Activated CD4-positive, alpha-beta T cell treated with anti-CD3 and anti-CD28 coated beads, Interleukin-2, amount 50 U/mL, for 4 hours (primary cell): ENCODE measurements around the gene PARK7.
"Not testable (repeated sequence)": the region's sequence is repeated elsewhere in the genome, so short reads cannot be mapped to it uniquely, and the experiment has no call there.

ENCODE experiments used
- DNase-seq, 2 experiments: peaks; one replicate each; pipeline ENCODE4 v3.0.0-alpha.2; 2020

Gene PARK7

DNA sequence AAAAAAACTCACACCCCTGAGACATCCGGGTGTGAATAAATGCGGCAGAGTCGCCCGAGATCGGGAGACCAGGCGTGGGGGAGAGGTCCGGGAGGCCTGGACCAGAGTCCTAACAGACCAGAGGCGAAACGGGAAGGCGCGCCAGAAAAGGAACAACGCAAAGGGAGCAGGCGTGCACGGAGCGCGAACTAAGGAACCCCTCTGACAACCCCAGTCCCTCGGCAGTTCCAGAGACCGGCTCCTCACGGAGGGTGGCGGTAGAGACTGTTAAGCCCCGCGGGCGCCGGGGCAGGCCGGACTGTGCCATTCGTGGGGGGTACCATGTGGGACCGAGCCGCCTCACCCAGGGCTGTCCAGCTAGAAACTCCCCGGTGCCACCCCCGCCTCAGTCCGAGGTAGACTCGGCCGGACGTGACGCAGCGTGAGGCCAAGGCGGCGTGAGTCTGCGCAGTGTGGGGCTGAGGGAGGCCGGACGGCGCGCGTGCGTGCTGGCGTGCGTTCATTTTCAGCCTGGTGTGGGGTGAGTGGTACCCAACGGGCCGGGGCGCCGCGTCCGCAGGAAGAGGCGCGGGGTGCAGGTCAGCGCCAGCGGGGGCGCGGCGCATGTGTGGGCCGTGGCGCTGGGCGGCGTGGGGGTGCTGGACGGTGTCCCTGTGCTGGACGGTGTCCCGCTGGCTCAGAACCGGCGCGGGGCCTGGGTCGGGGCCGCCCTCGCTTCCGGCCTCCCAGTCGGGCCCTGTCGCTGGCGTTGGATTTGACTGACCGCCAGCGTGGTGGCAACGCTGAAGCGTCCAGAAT lies at the start of gene PARK7:
Gene PARK7, plus strand, starts transcription at position 496 of the 798 bp plus-strand sequence. CDS start 1,075 bp downstream, outside the sequence.
- peak; percentile 100 for DNase-seq

DNA sequence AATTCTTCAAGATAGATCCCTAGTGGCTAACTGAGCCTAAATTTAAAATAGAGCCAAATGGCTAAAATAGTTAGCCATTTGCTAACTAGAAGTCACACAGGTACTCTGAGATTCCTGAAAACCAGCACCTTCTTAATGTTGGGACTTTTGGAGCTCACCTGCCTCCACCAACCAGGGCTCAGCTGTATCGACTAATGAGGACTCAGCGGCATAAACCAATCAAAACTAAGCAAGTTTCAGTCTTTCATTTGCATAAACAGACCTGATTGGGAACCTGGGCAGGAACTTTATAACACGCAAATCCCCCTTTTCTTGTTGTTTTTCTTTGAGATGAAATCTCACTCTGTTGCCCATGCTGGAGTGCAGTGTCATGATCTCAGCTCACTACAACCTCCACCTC lies 49.4 kb upstream of the PARK7 start:
- no peak for DNase-seq

DNA sequence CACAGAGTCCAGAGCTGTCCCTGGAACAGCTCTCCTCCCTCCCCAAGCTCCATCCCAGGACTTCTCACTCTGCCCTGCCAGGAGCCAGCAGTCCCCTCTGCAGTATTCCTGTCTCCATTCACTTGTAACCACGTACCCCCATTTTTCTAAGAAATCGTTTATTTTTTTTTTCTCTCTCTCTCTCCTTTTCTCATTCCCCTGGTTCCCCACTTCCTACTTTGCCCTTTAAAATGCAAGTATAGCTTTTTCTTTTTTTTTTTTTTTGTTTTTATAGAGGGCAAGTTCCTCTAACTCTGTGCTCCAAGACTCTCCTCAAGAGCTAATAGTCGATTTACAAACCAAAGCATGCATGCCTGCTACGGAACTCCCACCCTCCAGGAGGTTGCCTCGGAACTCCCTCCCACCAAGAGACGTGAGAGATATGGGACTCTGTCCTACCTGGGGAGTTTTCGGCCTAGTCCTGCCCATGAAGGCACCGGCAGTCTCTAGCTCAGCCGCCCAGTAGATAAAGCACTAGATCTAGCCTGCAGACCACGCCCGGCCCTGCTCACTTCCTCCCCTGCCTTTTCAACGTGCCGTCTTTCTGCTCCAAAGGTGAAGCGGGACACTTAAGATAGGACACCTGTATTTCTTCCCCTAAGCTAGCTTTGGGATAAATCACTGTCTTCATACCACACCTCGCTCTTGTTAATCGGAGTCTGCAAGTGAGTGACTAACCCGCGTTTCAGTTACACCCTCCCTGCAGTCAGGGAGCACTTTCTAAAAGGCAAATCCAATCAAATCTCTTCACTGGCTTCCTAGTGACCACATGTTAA lies 48.6 kb upstream of the PARK7 start:
- DNase-seq = peak; percentile 9 to 27

DNA sequence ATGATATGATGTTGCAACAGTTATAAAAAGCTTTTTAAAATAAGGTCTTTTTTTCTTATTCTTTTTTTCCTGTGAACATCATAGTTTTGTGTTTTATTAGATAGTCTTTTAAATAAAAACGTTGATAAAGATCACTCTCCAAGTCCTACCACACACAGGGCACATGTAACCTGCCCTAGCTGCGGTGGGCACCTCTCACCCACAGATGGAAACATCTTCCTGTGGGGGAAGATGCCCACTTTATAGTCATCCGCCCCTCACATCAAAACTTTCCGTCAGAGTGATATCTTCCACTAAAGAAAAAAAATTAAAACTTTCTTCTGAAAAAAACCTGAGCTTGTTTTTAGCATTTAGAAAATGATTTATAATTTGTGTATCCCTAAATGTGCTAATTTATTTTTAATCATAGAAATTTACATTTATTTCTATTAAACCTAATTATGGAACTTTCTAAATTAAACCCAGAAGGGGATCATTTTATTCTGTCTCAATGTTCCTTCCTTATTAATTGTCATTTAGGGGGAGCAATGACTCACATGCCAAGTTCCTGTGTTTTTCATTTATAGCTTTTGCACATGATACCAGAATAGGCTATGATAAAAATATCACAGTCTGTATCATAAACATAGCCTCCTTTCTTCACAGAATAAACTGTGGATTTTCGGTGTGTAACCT lies 45.5 kb upstream of the PARK7 start:
- DNase-seq = peak; percentile 46 to 55

DNA sequence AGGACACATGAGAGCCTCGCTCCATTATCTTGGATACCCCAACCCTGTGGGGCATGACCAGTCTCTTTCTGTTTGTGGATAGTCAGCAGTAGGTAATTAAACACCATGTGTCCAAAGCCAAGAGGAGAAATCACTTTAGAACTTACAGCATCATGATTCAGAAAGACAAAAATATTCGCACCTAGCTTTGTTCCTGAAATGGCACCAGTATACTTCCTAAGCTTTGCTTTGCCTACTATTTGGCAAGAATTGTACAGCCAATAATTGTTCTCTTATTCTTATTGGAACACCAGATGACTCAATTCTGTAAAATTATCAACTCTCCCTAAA lies 45.0 kb upstream of the PARK7 start:
- no peak for DNase-seq

DNA sequence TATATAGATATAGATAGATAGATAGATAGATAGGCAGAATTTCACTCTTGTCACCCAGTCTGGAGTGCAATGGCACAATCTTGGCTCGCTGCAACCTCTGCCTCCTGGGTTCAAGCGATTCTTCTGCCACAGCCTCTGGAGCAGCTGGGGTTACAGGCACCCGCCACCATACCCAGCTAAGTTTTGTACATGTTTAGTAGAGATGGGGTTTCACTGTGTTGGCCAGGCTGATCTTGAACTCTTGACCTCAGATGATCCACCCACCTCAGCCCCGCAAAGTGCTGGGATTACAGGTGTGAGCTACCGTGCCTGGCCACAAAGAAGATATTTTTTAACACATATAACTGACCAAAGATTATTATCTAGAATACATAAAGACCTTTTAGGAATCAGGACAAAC lies 43.5 kb upstream of the PARK7 start:
- DNase-seq = not testable (repeated sequence)

- no peak for DNase-seq
These were observed 41.6 kb upstream of the PARK7 start for GRCh38 chr1:7919880-7920279.

GRCh38 chr1:7921796-7922195 lies 39.7 kb upstream of the PARK7 start:
- no peak for DNase-seq

DNA sequence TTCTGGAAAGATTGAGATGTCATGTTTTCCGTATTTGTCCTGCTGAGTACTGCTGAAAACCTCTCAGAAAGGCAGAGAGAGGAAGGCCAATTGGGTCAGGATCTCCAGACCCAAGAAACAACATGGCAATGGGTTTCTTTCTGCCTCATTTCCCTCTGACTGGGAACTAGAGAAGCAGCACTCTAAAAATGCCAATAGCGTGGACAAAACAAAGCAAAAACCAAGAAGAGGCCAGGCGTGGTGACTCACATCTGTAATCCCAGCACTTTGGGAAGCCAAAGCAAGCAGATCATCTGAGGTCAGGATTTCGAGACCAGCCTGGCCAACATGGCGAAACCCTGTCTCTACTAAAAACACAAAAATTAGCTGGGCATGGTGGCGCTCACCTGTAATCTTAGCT lies 39.2 kb upstream of the PARK7 start:
- no peak for DNase-seq

- DNase-seq = not testable (repeated sequence)
These were observed 34.5 kb upstream of the PARK7 start for GRCh38 chr1:7927061-7927460.

- no peak for DNase-seq
These were observed 33.3 kb upstream of the PARK7 start for GRCh38 chr1:7928247-7928646.

DNA sequence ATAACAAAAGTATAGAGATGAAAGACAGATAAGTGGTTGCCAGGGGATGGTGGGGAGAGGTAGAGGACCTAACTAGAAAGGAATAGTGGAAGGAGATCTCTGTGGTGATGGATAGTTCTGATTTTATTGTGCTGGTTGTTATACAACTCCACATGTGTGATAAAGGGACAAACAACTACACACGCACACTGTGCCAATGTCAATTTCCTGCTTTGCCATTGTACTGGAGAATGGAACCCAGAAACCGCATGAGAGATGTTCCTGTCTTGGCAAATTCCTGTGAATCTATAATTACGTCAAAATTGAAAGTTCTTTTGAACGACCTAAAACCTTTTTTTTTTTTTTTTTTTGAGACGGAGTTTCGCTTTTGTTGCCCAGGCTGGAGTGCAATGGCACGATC lies 31.9 kb upstream of the PARK7 start:
- no peak for DNase-seq

DNA sequence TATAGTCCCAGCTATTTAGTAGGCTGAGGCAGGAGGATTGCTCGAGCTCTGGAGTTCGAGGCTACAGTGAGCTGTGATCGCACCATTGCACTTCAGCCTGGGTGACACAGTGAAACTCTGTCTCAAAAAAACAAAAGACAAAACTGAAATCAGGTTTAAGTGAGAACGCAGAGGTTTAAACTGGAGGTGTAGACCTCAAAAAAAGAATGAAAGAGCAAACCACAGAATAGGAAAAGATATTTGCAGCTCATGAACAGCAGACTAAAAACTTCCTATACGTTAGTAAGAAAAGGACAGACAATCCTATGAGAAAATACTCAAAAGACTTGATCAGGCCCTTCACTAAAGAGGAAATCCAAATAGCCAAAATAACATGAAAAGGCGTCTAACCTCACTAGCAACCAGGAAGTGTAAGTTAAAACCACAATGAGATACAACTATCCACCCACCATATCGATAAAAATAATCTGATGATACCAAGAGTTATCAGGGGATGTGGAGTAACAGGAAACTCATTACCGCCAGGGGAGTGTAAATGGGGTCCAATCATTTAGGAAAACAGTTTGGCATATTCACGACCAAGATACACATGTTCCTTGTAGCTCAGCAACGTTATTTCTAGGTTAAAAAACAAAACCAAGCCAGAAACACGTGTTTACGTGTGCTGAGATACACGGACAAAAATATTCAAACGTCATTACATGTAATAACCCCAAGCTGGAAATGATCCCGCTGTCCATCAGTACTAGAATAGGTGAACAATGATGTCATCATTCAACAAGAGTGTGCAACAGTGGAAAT lies 30.7 kb upstream of the PARK7 start:
- DNase-seq = no peak

GRCh38 chr1:7931446-7931812 lies 30.1 kb upstream of the PARK7 start:
- no peak for DNase-seq

GRCh38 chr1:7932524-7933138 lies 28.9 kb upstream of the PARK7 start:
- DNase-seq = no peak

DNA sequence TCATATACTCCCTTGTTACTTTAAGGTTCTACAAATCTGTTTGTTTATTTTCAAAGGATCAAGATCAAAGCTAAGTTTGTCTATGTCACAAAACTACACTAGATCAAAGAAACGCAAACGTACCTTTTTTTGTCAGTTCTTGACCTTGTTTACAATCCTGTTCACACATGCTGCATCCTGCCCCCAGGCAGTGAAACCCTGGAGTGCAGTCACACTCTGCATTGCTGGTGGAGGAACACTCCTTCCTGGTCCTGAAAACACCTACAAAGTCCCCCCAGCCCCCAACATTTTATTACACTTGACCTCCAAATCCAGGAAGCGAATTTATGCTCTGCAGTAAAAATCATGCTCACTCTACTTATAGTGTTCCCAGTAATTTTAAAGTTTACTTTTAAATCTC lies 23.4 kb upstream of the PARK7 start:
- DNase-seq = no peak

DNA sequence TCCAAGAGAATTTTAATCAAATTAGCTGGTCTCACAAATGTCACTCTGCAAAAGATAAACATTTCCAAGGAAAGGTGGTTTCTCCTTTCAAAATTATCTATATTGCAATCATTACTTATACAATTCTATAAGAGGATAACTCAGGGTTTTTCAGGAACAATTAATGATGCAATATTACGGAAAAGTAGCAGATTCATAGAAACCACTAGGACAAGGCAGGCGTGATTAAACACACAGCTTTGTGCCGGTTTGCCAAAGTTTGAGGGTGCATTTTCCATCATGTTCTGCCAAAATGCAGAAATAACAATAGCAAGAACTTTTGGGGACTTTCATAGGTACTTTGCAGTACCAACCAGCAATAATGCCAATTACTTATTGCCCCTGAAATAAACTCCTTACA lies 21.5 kb upstream of the PARK7 start:
- no peak for DNase-seq

GRCh38 chr1:7940745-7941436 lies 20.6 kb upstream of the PARK7 start, which contains the start of gene TNFRSF9:
TNFRSF9 (minus strand) TSS chr1:7940839; CDS start chr1:7939994, 845 bp downstream.
- peak; percentile 81 to 85 for DNase-seq

DNA sequence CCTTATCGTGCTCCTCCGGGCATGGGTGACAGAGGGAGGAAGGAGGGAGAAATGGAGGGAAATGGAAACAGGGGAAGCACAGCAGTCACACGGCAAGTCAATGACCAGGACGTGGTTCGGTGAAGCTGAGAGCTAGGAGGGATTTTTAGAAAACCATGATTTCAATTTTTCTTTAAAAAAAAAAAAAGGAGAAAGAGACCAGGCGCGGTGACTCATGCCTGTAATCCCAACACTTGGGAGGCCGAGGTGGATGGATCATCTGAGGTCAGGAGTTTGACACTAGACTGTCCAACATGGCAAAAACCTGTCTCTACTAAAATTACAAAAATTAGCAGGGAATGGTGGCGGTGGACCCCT lies 20.1 kb upstream of the PARK7 start:
- DNase-seq = no peak

GRCh38 chr1:7942214-7942921 lies 19.1 kb upstream of the PARK7 start:
- DNase-seq = peak; percentile 29 to 36

- no peak for DNase-seq
These were observed 18.3 kb upstream of the PARK7 start for GRCh38 chr1:7943251-7943650.
